BE2C (cell line): Measurements from ENCODE around the gene PIAS2.

Experiments
- DNase-seq: peaks from one replicate; pipeline ENCODE4 v3.0.0-alpha.2; 2020
- H3K27me3 ChIP-seq: fragments of 250-450 bp; sonication (Bioruptor Pico); 2 replicates; pipeline ENCODE4 v1.5.1; 2020; ENCODE audit warnings: mild to moderate bottlenecking
- H3K36me3 ChIP-seq: fragments of 250-450 bp; sonication (Bioruptor Pico); 2 replicates; pipeline ENCODE4 v1.5.1; 2020; ENCODE audit warnings: mild to moderate bottlenecking
- H3K4me1 ChIP-seq: fragments of 250-450 bp; sonication (Bioruptor Pico); 2 replicates; pipeline ENCODE4 v1.5.1; 2020
- H3K4me3 ChIP-seq: 2 replicates; pipeline ENCODE4 v1.5.1; 2011; ENCODE audit warnings: low read depth, low read length
- H3K9me3 ChIP-seq: fragments of 250-450 bp; sonication (Bioruptor Pico); 2 replicates; pipeline ENCODE4 v1.5.1; 2020
- TF ChIP-seq, protein P1 (sequence below): IDR thresholded peaks from 2 replicates; pipeline ENCODE4 v1.5.1; 2012; ENCODE audit warnings: mild to moderate bottlenecking, low read depth, low read length

Gene PIAS2

DNA sequence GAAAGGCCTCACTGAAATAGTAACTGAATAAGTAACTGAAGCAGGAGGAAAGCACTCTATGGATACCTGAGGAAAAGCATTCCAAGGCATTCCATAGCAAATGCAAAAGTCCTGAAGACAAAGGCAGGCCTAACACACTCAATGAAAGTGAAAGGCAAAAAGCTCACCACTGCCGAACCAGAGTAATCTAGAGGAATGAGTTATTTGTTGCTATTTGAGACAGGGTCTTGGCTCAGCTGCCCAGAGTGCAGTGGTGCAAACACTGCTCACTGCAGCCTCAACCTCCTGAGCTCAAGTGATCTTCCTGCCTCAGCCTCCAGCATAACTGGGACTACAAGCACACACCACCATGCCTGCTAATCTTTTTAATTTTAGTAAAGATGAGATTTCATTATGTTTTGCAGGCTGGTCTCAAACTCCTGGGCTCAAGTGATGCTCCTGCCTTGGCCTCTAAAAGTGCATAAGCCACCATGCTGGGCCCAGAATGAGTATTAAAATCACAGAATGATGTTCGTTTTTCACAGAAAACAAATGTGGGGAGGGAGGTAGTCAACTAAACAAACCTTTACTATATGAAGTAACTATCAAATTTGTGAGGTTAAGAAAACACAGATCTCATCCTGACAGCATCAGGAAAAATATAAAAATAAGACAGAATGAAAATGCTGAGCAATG, 17.9 kb downstream of the PIAS2 start:
- Histone ChIP-seq H3K4me1 (no peaks in the 10 kb centered on the region), H3K4me3 (no peak overlapping the region), H3K27me3 (no peaks in the 10 kb centered on the region), H3K36me3 (no peaks in the 10 kb centered on the region), H3K9me3 (no peaks in the 10 kb centered on the region)
- TF ChIP-seq, protein P1, sequence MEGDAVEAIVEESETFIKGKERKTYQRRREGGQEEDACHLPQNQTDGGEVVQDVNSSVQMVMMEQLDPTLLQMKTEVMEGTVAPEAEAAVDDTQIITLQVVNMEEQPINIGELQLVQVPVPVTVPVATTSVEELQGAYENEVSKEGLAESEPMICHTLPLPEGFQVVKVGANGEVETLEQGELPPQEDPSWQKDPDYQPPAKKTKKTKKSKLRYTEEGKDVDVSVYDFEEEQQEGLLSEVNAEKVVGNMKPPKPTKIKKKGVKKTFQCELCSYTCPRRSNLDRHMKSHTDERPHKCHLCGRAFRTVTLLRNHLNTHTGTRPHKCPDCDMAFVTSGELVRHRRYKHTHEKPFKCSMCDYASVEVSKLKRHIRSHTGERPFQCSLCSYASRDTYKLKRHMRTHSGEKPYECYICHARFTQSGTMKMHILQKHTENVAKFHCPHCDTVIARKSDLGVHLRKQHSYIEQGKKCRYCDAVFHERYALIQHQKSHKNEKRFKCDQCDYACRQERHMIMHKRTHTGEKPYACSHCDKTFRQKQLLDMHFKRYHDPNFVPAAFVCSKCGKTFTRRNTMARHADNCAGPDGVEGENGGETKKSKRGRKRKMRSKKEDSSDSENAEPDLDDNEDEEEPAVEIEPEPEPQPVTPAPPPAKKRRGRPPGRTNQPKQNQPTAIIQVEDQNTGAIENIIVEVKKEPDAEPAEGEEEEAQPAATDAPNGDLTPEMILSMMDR, result no peak
- no peak for DNase-seq

- TF ChIP-seq, protein P1, result no peak
- Histone ChIP-seq H3K4me1 (no peaks in the 10 kb centered on the region), H3K9me3 (no peaks in the 10 kb centered on the region), H3K36me3 (no peaks in the 10 kb centered on the region), H3K4me3 (no peak overlapping the region), H3K27me3 (no peaks in the 10 kb centered on the region)
- no peak for DNase-seq
These were observed 23.2 kb downstream of the PIAS2 start for GRCh38 chr18:46894124-46894523.

- no peaks in the 10 kb centered on the region for H3K4me1 ChIP-seq
- no peaks in the 10 kb centered on the region for H3K27me3 ChIP-seq
- DNase-seq, result no peak
- TF ChIP-seq, protein P1, result no peak
- no peaks in the 10 kb centered on the region for H3K9me3 ChIP-seq
- H3K36me3 ChIP-seq, result no peaks in the 10 kb centered on the region
- no peak overlapping the region for H3K4me3 ChIP-seq
These were observed 23.9 kb downstream of the PIAS2 start for GRCh38 chr18:46893360-46893759.

DNA sequence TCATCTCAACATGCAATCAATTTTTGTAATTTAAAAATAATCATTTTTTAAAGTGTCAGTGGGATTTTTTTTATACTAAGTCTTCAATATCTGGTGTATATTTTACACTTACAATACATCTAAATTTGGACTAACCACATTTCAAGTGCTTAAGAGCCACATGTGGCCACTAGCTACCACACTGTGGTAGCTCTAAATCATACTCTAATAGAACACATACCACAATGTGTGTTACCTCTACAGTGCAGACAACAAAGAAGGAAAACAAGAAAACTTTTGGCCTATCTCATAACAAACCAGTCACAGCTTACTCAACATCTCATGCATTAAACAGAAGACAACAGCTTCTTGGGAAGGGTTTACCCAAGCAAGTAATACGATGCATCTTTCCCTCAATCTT, 24.5 kb downstream of the PIAS2 start:
- no peak for DNase-seq
- no peaks in the 10 kb centered on the region for H3K36me3 ChIP-seq
- H3K4me3 ChIP-seq, result no peak overlapping the region
- H3K27me3 ChIP-seq, result no peaks in the 10 kb centered on the region
- no peaks in the 10 kb centered on the region for H3K9me3 ChIP-seq
- TF ChIP-seq, protein P1, result no peak
- no peaks in the 10 kb centered on the region for H3K4me1 ChIP-seq

GRCh38 chr18:46891742-46892214, 25.5 kb downstream of the PIAS2 start:
- no peak for DNase-seq
- H3K4me3 ChIP-seq, result no peak overlapping the region
- H3K27me3 ChIP-seq, result no peaks in the 10 kb centered on the region

GRCh38 chr18:46888965-46889364, 28.3 kb downstream of the PIAS2 start:
- no peaks in the 10 kb centered on the region for H3K4me1 ChIP-seq
- H3K36me3 ChIP-seq, result no peaks in the 10 kb centered on the region

More at GRCh38 chr18:46891742-46892214, 25.5 kb downstream of the PIAS2 start:
- no peaks in the 10 kb centered on the region for H3K4me1 ChIP-seq
- H3K36me3 ChIP-seq, result no peaks in the 10 kb centered on the region
- TF ChIP-seq, protein P1, result no peak
- no peaks in the 10 kb centered on the region for H3K9me3 ChIP-seq

More at GRCh38 chr18:46888965-46889364, 28.3 kb downstream of the PIAS2 start:
- Histone ChIP-seq H3K9me3 (no peaks in the 10 kb centered on the region), H3K4me3 (no peak overlapping the region), H3K27me3 (no peaks in the 10 kb centered on the region)
- DNase-seq, result no peak
- TF ChIP-seq, protein P1, result no peak
